ENCODE measurements around the gene USP17L21.
"Not testable (repeated sequence)": the region's sequence is repeated elsewhere in the genome, so short reads cannot be mapped to it uniquely, and the experiment has no call there.

DNA sequence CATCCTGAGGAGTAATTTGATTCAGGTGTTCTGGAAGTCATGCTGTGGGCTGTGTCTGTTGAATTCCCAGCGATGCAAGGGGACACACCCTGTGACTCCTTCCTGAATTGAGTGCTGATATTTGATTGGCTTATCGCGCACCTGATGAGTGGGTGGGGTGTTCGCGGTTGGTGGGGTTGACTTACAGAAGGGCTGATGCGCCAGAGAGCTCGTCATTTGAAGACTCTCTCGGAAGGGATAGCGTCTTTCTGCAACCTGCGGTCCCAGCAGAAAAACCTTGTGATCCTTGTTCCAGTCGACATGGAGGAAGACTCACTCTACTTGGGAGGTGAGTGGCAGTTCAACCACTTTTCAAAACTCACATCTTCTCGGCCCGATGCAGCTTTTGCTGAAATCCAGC, 42.8 kb upstream of the USP17L21 start, which contains the start of gene USP17L12:
- TF ChIP-seq, protein P1, sequence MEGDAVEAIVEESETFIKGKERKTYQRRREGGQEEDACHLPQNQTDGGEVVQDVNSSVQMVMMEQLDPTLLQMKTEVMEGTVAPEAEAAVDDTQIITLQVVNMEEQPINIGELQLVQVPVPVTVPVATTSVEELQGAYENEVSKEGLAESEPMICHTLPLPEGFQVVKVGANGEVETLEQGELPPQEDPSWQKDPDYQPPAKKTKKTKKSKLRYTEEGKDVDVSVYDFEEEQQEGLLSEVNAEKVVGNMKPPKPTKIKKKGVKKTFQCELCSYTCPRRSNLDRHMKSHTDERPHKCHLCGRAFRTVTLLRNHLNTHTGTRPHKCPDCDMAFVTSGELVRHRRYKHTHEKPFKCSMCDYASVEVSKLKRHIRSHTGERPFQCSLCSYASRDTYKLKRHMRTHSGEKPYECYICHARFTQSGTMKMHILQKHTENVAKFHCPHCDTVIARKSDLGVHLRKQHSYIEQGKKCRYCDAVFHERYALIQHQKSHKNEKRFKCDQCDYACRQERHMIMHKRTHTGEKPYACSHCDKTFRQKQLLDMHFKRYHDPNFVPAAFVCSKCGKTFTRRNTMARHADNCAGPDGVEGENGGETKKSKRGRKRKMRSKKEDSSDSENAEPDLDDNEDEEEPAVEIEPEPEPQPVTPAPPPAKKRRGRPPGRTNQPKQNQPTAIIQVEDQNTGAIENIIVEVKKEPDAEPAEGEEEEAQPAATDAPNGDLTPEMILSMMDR (IDR thresholded peaks at IDR 0.05), result not testable (repeated sequence)
- not testable (repeated sequence) for TF ChIP-seq POLR2A, POLR2AphosphoS5 (IDR thresholded peaks at IDR 0.05)

All from stomach (tissue), 4 donors.